NT2/D1 (cell line): ENCODE data around the gene XYLT1.

Experiments
- YY1 ChIP-seq: IDR thresholded peaks from 2 replicates; pipeline ENCODE4 v1.6.1; 2011; ENCODE audit not compliant: insufficient read length, insufficient read depth
- ZNF274 ChIP-seq: IDR thresholded peaks from 2 replicates; pipeline ENCODE4 v1.6.1; 2011; ENCODE audit warnings: mild to moderate bottlenecking, low read depth, low read length

DNA sequence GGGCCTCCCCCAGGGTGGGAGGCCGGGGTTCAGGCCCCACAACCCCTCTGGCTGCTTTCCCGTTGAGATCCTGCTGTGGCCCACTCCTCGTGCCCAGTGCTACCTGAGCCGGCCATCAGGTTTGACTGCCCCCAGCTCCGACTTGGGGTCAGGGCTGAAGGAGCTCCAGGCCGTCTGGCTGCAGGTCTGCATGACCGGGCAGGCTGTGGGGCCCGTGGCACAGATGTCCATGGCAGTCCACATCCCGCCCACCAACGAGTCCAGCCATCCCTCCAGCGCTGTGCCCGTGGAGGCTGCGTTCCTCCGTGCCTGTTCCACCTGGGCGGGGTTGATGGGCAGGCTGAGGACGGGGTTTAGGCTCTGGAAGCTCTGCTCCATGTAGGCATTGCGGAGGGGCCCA, 362.2 kb downstream of the XYLT1 start:
- TF ChIP-seq ZNF274 = no peak
- TF ChIP-seq YY1 = no peak
